Mucosa of descending colon (tissue), 3 donors: ENCODE data around the gene PMEPA1. TPM values are rescaled to one million over a fixed set of nuclear protein-coding genes. Genes with fewer than 3 reads are reported as not detected.

Source experiments
- ATAC-seq: fragments of 200-7000 bp; cut with Tn5 transposase; one replicate; pipeline ENCODE4 v1.9.1; 2020; ENCODE audit warnings: mild to moderate bottlenecking, moderate library complexity
- DNase-seq, 3 donors: peaks; one replicate each; pipeline ENCODE4 v3.0.0-alpha.2; 2020
- H3K36me3 ChIP-seq: fragments of 200-600 bp; one replicate; pipeline ENCODE4 v1.8.0; 2021; ENCODE audit warnings: low read depth, mild to moderate bottlenecking
- H3K4me1 ChIP-seq: fragments of 200-600 bp; one replicate; pipeline ENCODE4 v1.8.0; 2021; ENCODE audit warnings: low read depth, mild to moderate bottlenecking
- H3K4me3 ChIP-seq: fragments of 200-600 bp; one replicate; pipeline ENCODE4 v1.8.0; 2021; ENCODE audit warnings: mild to moderate bottlenecking
- H3K9me3 ChIP-seq: fragments of 200-600 bp; one replicate; pipeline ENCODE4 v1.8.0; 2021; ENCODE audit warnings: mild to moderate bottlenecking
- intact Hi-C, 2 donors: fragments of 100-400 bp; cut with DNase I in 1 of 2; cut with micrococcal nuclease in 1 of 2; formaldehyde crosslinking; loops; one replicate each; pipeline versions ENCODE4 v1.11.0 to v1.11.1; 2022; cut with DNase I, micrococcal nuclease
- total RNA-seq, 3 donors: library from RNA; stranded (reverse); fragmentation: NEBNext Ultra II Directional in 2 of 3; extraction: Animal tissue kit (Norgen Biotek cat#: 25700) in 2 of 3; gene quantifications; one replicate each; pipeline versions ENCODE4 v1.2.1 to v1.2.4, GENCODE V29; 2021 to 2023
- TF ChIP-seq, protein P1 (sequence below): fragments of 200-600 bp; IDR thresholded peaks from one replicate; pipeline ENCODE4 v1.8.0; 2022; ENCODE audit warnings: antibody characterized with exemption, mild to moderate bottlenecking
- donor health status: DM: no; HTN: no; CAD: no; lungs with moderate emphysema.
- donor health status: DM: no; HTN: no; CAD: no.
- donor health status: DM: no; HTN: yes; CAD: no.

The PMEPA1 gene
- total RNA-seq, 3 donors from 2014 or later: 18.5 to 35.5 (median 23.5) TPM

DNA sequence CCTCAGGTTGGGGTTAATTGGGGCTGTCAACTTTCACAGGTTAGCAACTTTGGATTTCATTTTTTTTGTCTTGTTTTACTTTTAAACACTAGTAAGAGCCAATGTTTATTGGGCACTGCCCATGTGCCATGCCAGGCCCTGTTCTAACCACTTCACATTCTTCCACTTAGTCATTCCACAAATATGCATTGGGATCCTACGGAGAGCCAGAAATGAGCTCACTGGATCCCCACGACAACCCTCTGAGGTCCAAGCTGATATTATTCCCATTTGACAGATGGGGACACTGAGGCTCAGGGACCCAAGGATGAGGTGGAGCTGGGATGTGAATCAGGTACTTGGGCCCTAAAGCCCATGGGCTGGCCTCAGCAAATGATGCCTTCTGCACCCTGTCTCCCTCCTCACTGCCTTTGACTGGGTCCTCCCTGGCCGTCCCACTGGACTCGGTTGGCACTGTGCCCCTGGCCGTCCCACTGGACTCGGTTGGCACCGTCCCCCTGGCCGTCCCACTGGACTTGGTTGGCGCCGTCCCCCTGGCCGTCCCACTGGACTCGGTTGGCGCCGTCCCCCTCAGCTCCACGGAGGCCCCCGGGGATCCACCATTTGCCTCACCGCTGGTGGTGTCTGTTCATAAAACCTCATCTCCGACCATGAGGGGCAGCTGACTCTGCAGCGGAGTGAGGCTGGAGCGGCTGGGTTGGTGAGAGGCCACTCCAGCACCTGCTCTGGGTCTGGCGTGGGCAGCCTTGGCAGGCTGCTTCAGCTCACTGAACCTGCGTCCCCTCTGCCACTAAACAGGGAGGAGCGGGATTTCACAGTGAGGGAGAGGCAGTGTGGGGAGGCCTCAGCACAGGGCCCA lies 4.8 kb upstream of the PMEPA1 start:
- ATAC-seq: no peak
- H3K4me1 ChIP-seq: peaks cover 14% of the 10 kb centered on the region

DNA sequence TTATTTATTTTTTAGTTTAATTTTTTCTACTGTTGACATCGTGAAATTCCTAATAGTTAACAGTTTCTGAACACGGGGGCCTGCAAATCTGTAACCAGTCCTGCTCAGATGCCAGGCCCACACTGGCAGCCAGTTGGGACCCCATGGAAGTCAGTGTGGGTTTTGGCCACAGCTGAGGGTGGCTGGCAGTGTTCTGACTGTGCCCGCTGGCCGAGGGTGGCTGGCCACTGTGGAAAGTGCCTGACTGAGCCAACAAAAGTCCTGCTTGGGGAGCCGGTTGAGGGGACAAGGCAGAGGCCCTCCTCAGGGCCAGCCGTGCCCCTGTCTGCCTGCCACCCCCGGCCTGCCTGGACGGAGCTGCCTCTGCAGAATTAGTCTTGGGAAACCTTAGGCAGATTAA lies 4.1 kb upstream of the PMEPA1 start:
- no peaks in the 10 kb centered on the region for H3K9me3 ChIP-seq
- DNase-seq (no peak), ATAC-seq (no peak)
- intact Hi-C loops: no loop called here
- peaks cover 13% of the 10 kb centered on the region for H3K4me1 ChIP-seq
- H3K36me3 ChIP-seq: no peaks in the 10 kb centered on the region
- TF ChIP-seq, protein P1, sequence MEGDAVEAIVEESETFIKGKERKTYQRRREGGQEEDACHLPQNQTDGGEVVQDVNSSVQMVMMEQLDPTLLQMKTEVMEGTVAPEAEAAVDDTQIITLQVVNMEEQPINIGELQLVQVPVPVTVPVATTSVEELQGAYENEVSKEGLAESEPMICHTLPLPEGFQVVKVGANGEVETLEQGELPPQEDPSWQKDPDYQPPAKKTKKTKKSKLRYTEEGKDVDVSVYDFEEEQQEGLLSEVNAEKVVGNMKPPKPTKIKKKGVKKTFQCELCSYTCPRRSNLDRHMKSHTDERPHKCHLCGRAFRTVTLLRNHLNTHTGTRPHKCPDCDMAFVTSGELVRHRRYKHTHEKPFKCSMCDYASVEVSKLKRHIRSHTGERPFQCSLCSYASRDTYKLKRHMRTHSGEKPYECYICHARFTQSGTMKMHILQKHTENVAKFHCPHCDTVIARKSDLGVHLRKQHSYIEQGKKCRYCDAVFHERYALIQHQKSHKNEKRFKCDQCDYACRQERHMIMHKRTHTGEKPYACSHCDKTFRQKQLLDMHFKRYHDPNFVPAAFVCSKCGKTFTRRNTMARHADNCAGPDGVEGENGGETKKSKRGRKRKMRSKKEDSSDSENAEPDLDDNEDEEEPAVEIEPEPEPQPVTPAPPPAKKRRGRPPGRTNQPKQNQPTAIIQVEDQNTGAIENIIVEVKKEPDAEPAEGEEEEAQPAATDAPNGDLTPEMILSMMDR: no peak
- no peak overlapping the region for H3K4me3 ChIP-seq

More for the DNA sequence above, 4.8 kb upstream of the PMEPA1 start:
- no peaks in the 10 kb centered on the region for H3K9me3 ChIP-seq
- no peaks in the 10 kb centered on the region for H3K36me3 ChIP-seq
- intact Hi-C loops: no loop called here
- H3K4me3 ChIP-seq: no peak overlapping the region
- DNase-seq: no peak
- TF ChIP-seq, protein P1: no peak

DNA sequence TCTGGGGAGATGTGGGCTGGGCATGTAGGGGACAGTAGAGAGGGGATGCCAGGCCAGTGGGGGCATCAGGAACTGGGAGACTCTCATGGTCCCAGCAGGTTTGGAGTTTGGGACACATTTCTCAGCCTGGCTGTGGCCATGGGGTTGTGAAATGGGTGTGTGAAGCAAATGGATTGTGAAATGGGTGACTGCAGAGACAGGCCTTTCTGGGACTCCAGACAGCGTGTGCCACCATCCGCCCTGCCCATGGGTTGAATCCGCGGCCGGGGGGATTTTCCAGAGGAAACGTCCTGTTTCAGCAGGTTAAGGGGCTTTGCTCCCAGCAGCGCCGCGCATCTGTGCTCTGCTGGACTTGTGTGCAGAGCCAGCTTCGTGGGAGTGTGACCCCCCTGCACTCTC lies 3.7 kb upstream of the PMEPA1 start:
- no peaks in the 10 kb centered on the region for H3K9me3 ChIP-seq
- no peaks in the 10 kb centered on the region for H3K36me3 ChIP-seq
- peaks cover 9% of the 10 kb centered on the region for H3K4me1 ChIP-seq
- TF ChIP-seq, protein P1: no peak
- no peak for DNase-seq
- no peak overlapping the region for H3K4me3 ChIP-seq
- intact Hi-C loops: no loop called here
- ATAC-seq: no peak

- Histone ChIP-seq H3K9me3 (no peaks in the 10 kb centered on the region), H3K36me3 (no peaks in the 10 kb centered on the region), H3K4me1 (peaks cover 6% of the 10 kb centered on the region), H3K4me3 (no peak overlapping the region)
- intact Hi-C loops: no loop called here
- ATAC-seq (no peak), DNase-seq (no peak)
- TF ChIP-seq, protein P1: no peak
Measured at GRCh38 chr20:57712851-57713504, 3.2 kb upstream of the PMEPA1 start.

DNA sequence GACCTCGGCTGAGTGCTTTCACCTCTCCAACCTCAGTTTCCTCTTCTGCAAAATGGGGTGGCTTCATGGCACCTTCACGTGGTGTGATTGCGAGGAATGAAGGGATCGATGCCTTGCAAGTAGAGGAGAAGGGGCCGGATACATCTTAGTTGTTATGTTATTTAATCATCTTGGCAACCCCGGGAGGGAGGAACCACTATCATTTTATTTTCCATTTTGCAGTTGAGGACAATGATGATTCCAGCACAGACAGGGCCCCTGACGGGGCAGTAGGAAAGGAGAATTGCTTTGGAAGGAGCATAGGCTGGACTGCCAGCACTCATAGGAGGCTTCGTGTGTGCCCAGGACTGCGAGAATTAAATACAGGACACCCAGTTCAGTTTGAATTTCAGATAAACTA lies 2.5 kb upstream of the PMEPA1 start:
- TF ChIP-seq, protein P1: no peak
- intact Hi-C loops: no loop called here
- Histone ChIP-seq H3K36me3 (no peaks in the 10 kb centered on the region), H3K9me3 (no peaks in the 10 kb centered on the region), H3K4me3 (no peak overlapping the region), H3K4me1 (peaks cover 6% of the 10 kb centered on the region)
- ATAC-seq (no peak), DNase-seq (no peak)
